Measurements from ENCODE around the gene MAP3K5.

MAP3K5 gene

GRCh38 chr6:136508725-136509392 is 283.4 kb downstream of the MAP3K5 start:
- no peak for DNase-seq
